HepG2 (cell line): ENCODE measurements around the gene USP34. TPM values are rescaled to one million over a fixed set of nuclear protein-coding genes. Genes with fewer than 3 reads are reported as not detected.

ENCODE experiments used
- ATAC-seq: fragments of 200-7000 bp; cut with Tn5 transposase; 3 replicates; pipeline ENCODE4 v1.9.1; 2020; ENCODE audit warnings: mild to moderate bottlenecking, moderate library complexity
- BruUV-seq: library from RNA; stranded (reverse); fragments of 400-500 nt; replicated peaks from 2 replicates; lab custom pipeline; 2021; lab: Mats Ljungman, UMichigan
- CTCF ChIA-PET: fragments of 300-600 bp; formaldehyde crosslinking; extraction: SDS; loops from one replicate; lab custom pipeline; 2021; ENCODE audit warnings: low total read pairs, inconsistent platforms, low intra/inter-chr PET ratio; lab: Yijun Ruan, JAX
- POLR2A ChIA-PET: fragments of 350-600 bp; sonication (Branson Sonifier 250); formaldehyde crosslinking; loops from one replicate; lab custom pipeline; 2020; ENCODE audit warnings: antibody characterized with exemption, inconsistent platforms; lab: Yijun Ruan, JAX
- DNase-seq: peaks from one replicate; pipeline ENCODE4 v3.0.0-alpha.2; 2015; ENCODE audit warnings: low spot score
- FAIRE-seq: peaks from 3 replicates; lab custom pipeline; 2011; peaks lifted over from hg19 to GRCh38; lab: Jason Lieb, UNC
- H2AFZ ChIP-seq: one replicate; pipeline ENCODE4 v1.6.1; 2011; ENCODE audit warnings: low read length, inconsistent platforms
- H3K27ac ChIP-seq: fragments of 300-600 bp; 3 replicates; pipeline ENCODE4 v1.8.0; 2011; ENCODE audit warnings: mixed run types, mild to moderate bottlenecking, mixed read lengths, low read length, inconsistent platforms; ENCODE audit not compliant: insufficient read depth; ENCODE audit errors: extremely low read length
- H3K27me3 ChIP-seq, 2 experiments: fragments of 200-600 bp in 1 of 2; 2 replicates in 1 of 2; 3 replicates in 1 of 2; pipeline versions ENCODE4 v1.6.0 to v1.8.0; 2011; ENCODE audit warnings: low read length in 2 of 2, mild to moderate bottlenecking in 2 of 2, moderate library complexity in 2 of 2, inconsistent platforms in 1 of 2; ENCODE audit not compliant: insufficient read depth in 2 of 2, control insufficient read depth in 1 of 2
- H3K36me3 ChIP-seq, 2 experiments: fragments of 200-600 bp in 1 of 2; replicated peaks in 1 of 2; 2 replicates in 1 of 2; 3 replicates in 1 of 2; pipeline versions ENCODE4 v1.5.1 to v1.8.0; 2011; ENCODE audit warnings: low read length in 2 of 2, inconsistent platforms in 1 of 2; ENCODE audit not compliant: insufficient read depth in 2 of 2, control insufficient read depth in 1 of 2
- H3K4me1 ChIP-seq: 2 replicates; pipeline ENCODE4 v1.5.1; 2012; ENCODE audit warnings: low read length, inconsistent platforms; ENCODE audit not compliant: insufficient read depth
- H3K4me2 ChIP-seq: 2 replicates; pipeline ENCODE4 v1.6.0; 2011; ENCODE audit warnings: low read depth, low read length, inconsistent platforms
- H3K4me3 ChIP-seq, 3 experiments: fragments of 200-600 bp in 1 of 3; sonication (generic), shearing (Covaris generic) in 1 of 3; replicated peaks in 1 of 3; 2 replicates each; pipeline ENCODE4 v1.5.1; 2011 to 2016; ENCODE audit warnings: low read length in 3 of 3, inconsistent platforms in 2 of 3, low read depth in 2 of 3, mild to moderate bottlenecking in 2 of 3, control low read depth in 1 of 3, mixed read lengths in 1 of 3; ENCODE audit not compliant: insufficient read depth in 1 of 3
- H3K79me2 ChIP-seq: one replicate; pipeline ENCODE4 v1.6.1; 2011; ENCODE audit warnings: low read length, inconsistent platforms; ENCODE audit not compliant: insufficient read depth
- H3K9ac ChIP-seq: 2 replicates; pipeline ENCODE4 v1.6.0; 2011; ENCODE audit warnings: mild to moderate bottlenecking, low read depth, low read length, inconsistent platforms; ENCODE audit not compliant: insufficient read depth
- H3K9me3 ChIP-seq: 2 replicates; pipeline ENCODE4 v1.5.1; 2012; ENCODE audit warnings: mild to moderate bottlenecking, low read length
- H4K20me1 ChIP-seq: 2 replicates; pipeline ENCODE4 v1.6.0; 2011; ENCODE audit warnings: inconsistent platforms, mild to moderate bottlenecking, low read length, moderate library complexity; ENCODE audit not compliant: insufficient read depth
- FOXA1 ChIP-seq, 2 experiments: fragments of 450-650 bp in 1 of 2; sonication (generic) in 1 of 2; formaldehyde crosslinking in 1 of 2; IDR thresholded peaks; 2 replicates each; pipeline versions ENCODE4 v1.4.0 to v1.6.1; 2016 to 2020; ENCODE audit warnings: missing genetic modification reagents in 1 of 2
- NONO ChIP-seq, 2 experiments: fragments of 450-650 bp in 1 of 2; sonication (generic) in 1 of 2; formaldehyde crosslinking in 1 of 2; IDR thresholded peaks in 1 of 2; conservative IDR thresholded peaks in 1 of 2; 2 replicates each; pipeline versions ENCODE4 v1.6.1 to v1.8.0; 2017 to 2022; ENCODE audit warnings: mild to moderate bottlenecking in 1 of 2, missing genetic modification reagents in 1 of 2, moderate library complexity in 1 of 2
- ZNF121 ChIP-seq: sonication (generic); formaldehyde crosslinking; IDR thresholded peaks from 2 replicates; pipeline ENCODE4 v1.5.0; 2020; ENCODE audit warnings: mild to moderate bottlenecking, missing genetic modification reagents
- ZNF124 ChIP-seq: sonication (generic); formaldehyde crosslinking; IDR thresholded peaks from 2 replicates; pipeline ENCODE4 v1.4.0; 2020; ENCODE audit warnings: missing genetic modification reagents
- WGBS: methylation state at CpG from one replicate; pipeline ENCODE4 v1.1.6; 2017; ENCODE audit warnings: low lambda C conversion rate; 5-methylcytosine and 5-hydroxymethylcytosine counted together
- in situ Hi-C: cut with HindIII; loops from 2 replicates; pipeline ENCODE4 v1.10.0; 2017; ENCODE audit warnings: low pct_unique_long_range_greater_than_20kb; ENCODE audit not compliant: extremely low pct_ligation_motif_present
- intact Hi-C: fragments of 100-400 bp; cut with micrococcal nuclease; formaldehyde crosslinking; loops from one replicate; pipeline ENCODE4 v1.10.0; 2022; ENCODE audit not compliant: unreplicated experiment
- polyA plus RNA-seq, 8 experiments: library from polyadenylated mRNA; depleted of rRNA in 3 of 8; stranded (reverse) in 7 of 8; unstranded in 1 of 8; fragments of >200 nt; fragmentation: Illumina TruSeq in 4 of 8; extraction: Trizol in 4 of 8; gene quantifications; 2 replicates each; pipeline versions ENCODE4 v1.2.1 to v1.2.3, GENCODE V29; 2011 to 2016; ENCODE audit warnings: low read depth in 4 of 8, missing spikeins in 1 of 8, mixed read lengths in 1 of 8; ENCODE audit not compliant: insufficient read depth in 1 of 8
- small RNA-seq, 3 experiments: library from RNA; depleted of rRNA; stranded (forward); fragments of <200 nt; gene quantifications; one replicate each; pipeline ENCODE3, GENCODE V24; 2012; ENCODE audit warnings: low read depth in 2 of 3, low replicate concordance in 1 of 3; ENCODE audit not compliant: insufficient read length in 3 of 3, insufficient read depth in 2 of 3
- total RNA-seq, 5 experiments: library from RNA; depleted of rRNA; stranded (reverse); fragments of >200 nt; fragmentation: Illumina TruSeq; extraction: Trizol; gene quantifications; 2 replicates each; pipeline ENCODE4 v1.2.3, GENCODE V29; 2016; ENCODE audit warnings: low read depth in 1 of 5
- TF ChIP-seq, protein P1 (sequence below): sonication (generic); formaldehyde crosslinking; IDR thresholded peaks from 2 replicates; pipeline ENCODE4 v1.4.0; 2020; ENCODE audit warnings: mild to moderate bottlenecking, missing genetic modification reagents

The USP34 gene
- total and polyA plus RNA-seq, 2 of the 13 experiments (the other 11 are each of a cell fraction or from before 2014, with no cell fraction given): 99.2 to 100 TPM

DNA sequence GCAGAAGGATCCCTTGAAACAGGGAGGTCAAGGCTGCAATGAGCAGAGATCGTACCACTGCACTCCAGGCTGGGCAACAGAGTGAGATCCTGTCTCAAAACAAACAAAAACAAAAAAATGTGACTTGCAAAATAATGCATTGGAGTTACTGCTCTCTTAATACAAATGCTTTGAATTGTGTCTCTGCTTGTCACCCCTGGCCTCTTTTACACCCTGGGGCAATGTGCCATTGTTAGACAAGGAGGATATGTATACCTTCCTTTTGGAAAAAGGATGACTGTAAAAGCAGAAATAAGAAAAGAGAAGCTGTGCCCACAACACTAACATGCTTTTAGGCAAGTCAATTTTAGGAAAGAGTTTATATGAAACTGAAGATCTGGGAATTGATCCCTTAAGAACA is 329.7 kb downstream of the USP34 start:
- ChIA-PET CTCF (no interaction called here), POLR2A (interaction anchor here (1.6 kb wide), 1 partner anchor 37 kb away, joined by 4 read pairs; no protein-coding TSS in a partner anchor)
- no peaks in the 10 kb centered on the region for H3K27me3 ChIP-seq
- no peaks in the 10 kb centered on the region for H3K36me3 ChIP-seq
- in situ Hi-C loops (no loop called here), intact Hi-C loops (loop anchor here (10.0 kb wide), 1 partner anchor 126 kb away; the partner anchor contains the start of genes PEX13 and PUS10)
- FAIRE-seq (no peak), DNase-seq (no peak), ATAC-seq (no peak)
- H3K9ac ChIP-seq: no peak overlapping the region
- BruUV-seq: no TSS peak
- no peak overlapping the region for H3K4me2 ChIP-seq
- no peak overlapping the region for H3K27ac ChIP-seq
- H2AFZ ChIP-seq: no peak overlapping the region
- no peaks in the 10 kb centered on the region for H3K9me3 ChIP-seq
- H3K79me2 ChIP-seq: peaks cover 3% of the 10 kb centered on the region
- WGBS: 64% methylated on average over 1 of the region's 1 CpG
- peaks cover 9% of the 10 kb centered on the region for H3K4me1 ChIP-seq
- H4K20me1 ChIP-seq: no peaks in the 10 kb centered on the region
- H3K4me3 ChIP-seq: no peak overlapping the region
- TF ChIP-seq, protein P1, sequence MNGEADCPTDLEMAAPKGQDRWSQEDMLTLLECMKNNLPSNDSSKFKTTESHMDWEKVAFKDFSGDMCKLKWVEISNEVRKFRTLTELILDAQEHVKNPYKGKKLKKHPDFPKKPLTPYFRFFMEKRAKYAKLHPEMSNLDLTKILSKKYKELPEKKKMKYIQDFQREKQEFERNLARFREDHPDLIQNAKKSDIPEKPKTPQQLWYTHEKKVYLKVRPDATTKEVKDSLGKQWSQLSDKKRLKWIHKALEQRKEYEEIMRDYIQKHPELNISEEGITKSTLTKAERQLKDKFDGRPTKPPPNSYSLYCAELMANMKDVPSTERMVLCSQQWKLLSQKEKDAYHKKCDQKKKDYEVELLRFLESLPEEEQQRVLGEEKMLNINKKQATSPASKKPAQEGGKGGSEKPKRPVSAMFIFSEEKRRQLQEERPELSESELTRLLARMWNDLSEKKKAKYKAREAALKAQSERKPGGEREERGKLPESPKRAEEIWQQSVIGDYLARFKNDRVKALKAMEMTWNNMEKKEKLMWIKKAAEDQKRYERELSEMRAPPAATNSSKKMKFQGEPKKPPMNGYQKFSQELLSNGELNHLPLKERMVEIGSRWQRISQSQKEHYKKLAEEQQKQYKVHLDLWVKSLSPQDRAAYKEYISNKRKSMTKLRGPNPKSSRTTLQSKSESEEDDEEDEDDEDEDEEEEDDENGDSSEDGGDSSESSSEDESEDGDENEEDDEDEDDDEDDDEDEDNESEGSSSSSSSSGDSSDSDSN (CRISPR knock-in tag): no peak
- peak; percentile 68 for TF ChIP-seq ZNF121 (CRISPR knock-in tag)
- TF ChIP-seq, all 625 proteins: peak for 1

DNA sequence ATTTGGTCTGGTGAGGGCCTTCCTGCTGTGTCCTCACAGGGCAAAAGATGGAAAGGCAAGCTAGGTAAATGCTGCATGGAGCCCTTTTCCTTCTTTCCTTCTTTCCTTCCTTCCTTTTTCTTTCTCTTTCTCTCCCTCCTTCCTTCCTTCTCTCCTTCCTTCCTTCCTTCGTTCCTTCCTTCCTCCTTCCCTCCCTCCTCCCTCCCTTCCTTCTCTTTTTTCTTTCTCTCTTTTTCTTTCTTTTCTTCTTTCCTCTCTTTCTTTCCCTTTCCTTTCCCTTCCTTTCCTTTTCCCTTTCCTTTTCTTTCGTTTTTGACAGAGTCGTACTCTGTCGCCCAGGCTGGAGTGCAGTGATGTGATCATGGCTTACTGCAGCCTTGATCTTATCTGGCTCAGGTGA is 332.0 kb downstream of the USP34 start:
- TF ChIP-seq FOXA1 (IDR thresholded peaks at IDR 0.05) (0 out of 2 replicates have a peak, but pooled peaks have one; percentile 31), FOXA1 (CRISPR knock-in tag; IDR thresholded peaks at IDR 0.05) (no peak), NONO (IDR thresholded peaks at IDR 0.05) (0 out of 2 replicates have a peak, but pooled peaks have one; percentile 55), NONO (CRISPR knock-in tag; conservative IDR thresholded peaks at IDR 0.05) (no peak), ZNF124 (CRISPR knock-in tag) (no peak)
- no peaks in the 10 kb centered on the region for H3K4me1 ChIP-seq
- no peak overlapping the region for H3K4me2 ChIP-seq
- ChIA-PET CTCF (no interaction called here), POLR2A (interaction anchor here (1.0 kb wide), 1 partner anchor 38 kb away, joined by 3 read pairs; no protein-coding TSS in a partner anchor)
- FAIRE-seq: no peak
- WGBS: 76% methylated on average over 4 of the region's 4 CpGs
- H3K4me3 ChIP-seq: no peak overlapping the region
- in situ Hi-C loops (no loop called here), intact Hi-C loops (no loop called here)
- H3K27me3 ChIP-seq: no peaks in the 10 kb centered on the region
- BruUV-seq: no TSS peak
- H3K9me3 ChIP-seq: no peaks in the 10 kb centered on the region
- no peak overlapping the region for H2AFZ ChIP-seq
- no peak overlapping the region for H3K27ac ChIP-seq
- ATAC-seq: no peak
- H3K79me2 ChIP-seq: no peaks in the 10 kb centered on the region
- H3K36me3 ChIP-seq: no peaks in the 10 kb centered on the region
- no peaks in the 10 kb centered on the region for H4K20me1 ChIP-seq
- no peak for DNase-seq
- no peak overlapping the region for H3K9ac ChIP-seq

Small RNA genes lying within 50 kb of the gene (small RNA-seq; reads per million reads assigned to genes)
- gene SNORA70B: 0 to 0.10 (median 0) reads per million in 3 experiments

Other genes with a start within 250 kb of the USP34 start
- 212 and 301 TPM in 2 replicates for gene XPO1, start 67.3 kb upstream of the USP34 start, total RNA-seq (2016; rRNA removed; fragmentation: Illumina TruSeq; extraction: Trizol)
- gene XPO1, start 67.3 kb upstream of the USP34 start, polyA plus RNA-seq (2011; rRNA removed): 43.7 and 67.4 TPM in 2 replicates